Activated CD4-positive, alpha-beta memory T cell treated with anti-CD3 and anti-CD28 coated beads for 36 hours (primary cell): ENCODE data around the gene CNKSR3. TPM values are rescaled to one million over a fixed set of nuclear protein-coding genes. Genes with fewer than 3 reads are reported as not detected.

ENCODE experiments used
- CTCF ChIA-PET: fragments of 350-600 bp; sonication (Branson Sonifier 250); formaldehyde crosslinking; loops from one replicate; lab custom pipeline; 2021; ENCODE audit warnings: antibody characterized with exemption, inconsistent platforms; lab: Charles Lee
- POLR2A ChIA-PET: fragments of 350-600 bp; sonication (Branson Sonifier 250); formaldehyde crosslinking; loops from one replicate; lab custom pipeline; 2021; ENCODE audit warnings: antibody characterized with exemption; lab: Charles Lee
- DNase-seq: peaks from one replicate; pipeline ENCODE4 v3.0.0-alpha.2; 2020
- H3K27ac Mint-ChIP-seq: one replicate; pipeline ENCODE4 v1.8.0; 2021; ENCODE audit warnings: mixed read lengths
- H3K27me3 Mint-ChIP-seq: one replicate; pipeline ENCODE4 v1.8.0; 2021; ENCODE audit warnings: mixed read lengths
- H3K36me3 Mint-ChIP-seq: one replicate; pipeline ENCODE4 v1.8.0; 2021; ENCODE audit warnings: mixed read lengths
- H3K4me1 Mint-ChIP-seq: one replicate; pipeline ENCODE4 v1.8.0; 2021; ENCODE audit warnings: low read depth, mixed read lengths
- H3K4me3 Mint-ChIP-seq: one replicate; pipeline ENCODE4 v1.8.0; 2021; ENCODE audit warnings: mild to moderate bottlenecking, mixed read lengths
- H3K9me3 Mint-ChIP-seq: one replicate; pipeline ENCODE4 v1.8.0; 2021; ENCODE audit warnings: mixed read lengths
- intact Hi-C: fragments of 100-400 bp; cut with micrococcal nuclease; formaldehyde crosslinking; loops from one replicate; pipeline ENCODE4 v1.15.1; 2023
- total RNA-seq, 2 experiments: library from RNA; stranded (reverse); gene quantifications; one replicate each; pipeline ENCODE4 v1.2.3, GENCODE V29; 2021

Gene CNKSR3
- total RNA-seq, 2 experiments from 2014 or later, result 0.12 TPM

GRCh38 chr6:154466971-154467679, 43.4 kb downstream of the CNKSR3 start:
- no peak for DNase-seq
- no peaks in the 10 kb centered on the region for H3K27me3 Mint-ChIP-seq
- intact Hi-C loops, result no loop called here
- no peaks in the 10 kb centered on the region for H3K4me1 Mint-ChIP-seq
- H3K27ac Mint-ChIP-seq, result no peak overlapping the region
- POLR2A ChIA-PET, result no interaction called here
- peaks cover 6% of the 10 kb centered on the region for H3K9me3 Mint-ChIP-seq
- CTCF ChIA-PET, result no interaction called here
- H3K4me3 Mint-ChIP-seq, result no peak overlapping the region
- no peaks in the 10 kb centered on the region for H3K36me3 Mint-ChIP-seq

- CTCF ChIA-PET, result no interaction called here
- peaks cover 6% of the 10 kb centered on the region for H3K9me3 Mint-ChIP-seq
- no peak overlapping the region for H3K4me3 Mint-ChIP-seq
- H3K27me3 Mint-ChIP-seq, result no peaks in the 10 kb centered on the region
- intact Hi-C loops, result no loop called here
- H3K4me1 Mint-ChIP-seq, result no peaks in the 10 kb centered on the region
- no peaks in the 10 kb centered on the region for H3K36me3 Mint-ChIP-seq
- no peak overlapping the region for H3K27ac Mint-ChIP-seq
- POLR2A ChIA-PET, result no interaction called here
- no peak for DNase-seq
These were observed 44.3 kb downstream of the CNKSR3 start for GRCh38 chr6:154466139-154466538.

GRCh38 chr6:154463573-154464419, 46.7 kb downstream of the CNKSR3 start:
- Mint-ChIP-seq H3K4me3 (no peak overlapping the region), H3K27me3 (peaks cover 3% of the 10 kb centered on the region), H3K27ac (no peak overlapping the region), H3K9me3 (no peaks in the 10 kb centered on the region), H3K4me1 (peaks cover under 1% of the 10 kb centered on the region), H3K36me3 (no peaks in the 10 kb centered on the region)
- ChIA-PET POLR2A (no interaction called here), CTCF (no interaction called here)
- intact Hi-C loops, result no loop called here
- DNase-seq, result no peak

GRCh38 chr6:154462425-154462824, 48.1 kb downstream of the CNKSR3 start:
- no peak overlapping the region for H3K4me3 Mint-ChIP-seq
- POLR2A ChIA-PET, result no interaction called here
- peaks cover 6% of the 10 kb centered on the region for H3K4me1 Mint-ChIP-seq
- H3K9me3 Mint-ChIP-seq, result no peaks in the 10 kb centered on the region
- peaks cover 6% of the 10 kb centered on the region for H3K27me3 Mint-ChIP-seq
- CTCF ChIA-PET, result no interaction called here
- intact Hi-C loops, result no loop called here
- no peak for DNase-seq
- H3K36me3 Mint-ChIP-seq, result no peaks in the 10 kb centered on the region
- H3K27ac Mint-ChIP-seq, result no peak overlapping the region

DNA sequence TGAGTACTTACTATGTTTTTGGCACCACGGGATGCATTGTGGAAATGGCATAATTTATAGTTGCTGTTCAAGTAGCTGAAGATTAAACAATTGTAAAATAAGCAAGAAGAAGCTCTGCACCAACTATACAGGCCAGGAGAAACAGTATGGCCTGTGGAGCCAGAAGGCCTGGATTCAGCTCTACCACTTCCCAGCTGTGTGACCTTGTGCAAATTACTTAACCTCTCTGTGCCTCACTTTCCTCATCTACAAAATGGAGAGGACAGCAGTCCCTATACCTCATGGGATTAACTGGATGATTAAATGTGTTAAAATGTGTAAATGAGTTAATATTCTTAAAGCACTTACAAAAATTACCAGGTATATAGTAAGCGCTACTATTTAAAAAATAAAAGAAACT, 49.1 kb downstream of the CNKSR3 start:
- Mint-ChIP-seq H3K27ac (no peak overlapping the region), H3K27me3 (peaks cover 6% of the 10 kb centered on the region), H3K4me3 (no peak overlapping the region), H3K4me1 (peaks cover 6% of the 10 kb centered on the region), H3K9me3 (no peaks in the 10 kb centered on the region), H3K36me3 (no peaks in the 10 kb centered on the region)
- no peak for DNase-seq
- ChIA-PET POLR2A (no interaction called here), CTCF (no interaction called here)
- intact Hi-C loops, result no loop called here

- no peaks in the 10 kb centered on the region for H3K36me3 Mint-ChIP-seq
- CTCF ChIA-PET, result no interaction called here
- H3K27ac Mint-ChIP-seq, result no peak overlapping the region
- DNase-seq, result no peak
- no peak overlapping the region for H3K4me3 Mint-ChIP-seq
- intact Hi-C loops, result no loop called here
- peaks cover 6% of the 10 kb centered on the region for H3K27me3 Mint-ChIP-seq
- POLR2A ChIA-PET, result no interaction called here
- peaks cover 6% of the 10 kb centered on the region for H3K4me1 Mint-ChIP-seq
- no peaks in the 10 kb centered on the region for H3K9me3 Mint-ChIP-seq
These were observed 50.0 kb downstream of the CNKSR3 start for GRCh38 chr6:154460306-154461071.

DNA sequence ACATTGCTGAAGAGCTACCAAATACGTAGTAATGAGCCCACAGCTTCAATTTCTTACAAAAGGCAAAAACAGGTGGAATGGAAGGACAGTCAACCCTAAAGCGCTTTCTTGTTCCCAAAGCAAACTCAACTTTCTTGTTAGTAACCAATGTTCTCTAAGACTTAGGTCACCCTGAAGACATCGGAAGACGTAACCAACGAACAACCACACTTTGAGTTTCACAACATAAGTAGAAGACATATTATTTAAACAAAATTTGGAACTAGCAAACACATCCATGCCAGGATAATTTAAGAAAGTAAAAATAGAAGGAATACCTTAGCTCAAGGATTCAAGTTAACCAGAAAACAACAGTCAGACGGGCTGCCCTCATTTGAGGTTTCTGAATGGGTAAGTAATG, 51.0 kb downstream of the CNKSR3 start:
- Mint-ChIP-seq H3K4me1 (peaks cover 6% of the 10 kb centered on the region), H3K27ac (no peak overlapping the region), H3K9me3 (no peaks in the 10 kb centered on the region), H3K36me3 (no peaks in the 10 kb centered on the region), H3K27me3 (peaks cover 6% of the 10 kb centered on the region), H3K4me3 (no peak overlapping the region)
- POLR2A ChIA-PET, result no interaction called here
- DNase-seq, result no peak
- intact Hi-C loops, result no loop called here
- CTCF ChIA-PET, result interaction anchor here (0.6 kb wide), 1 partner anchor 180 kb away, joined by 3 read pairs; no protein-coding TSS in a partner anchor

DNA sequence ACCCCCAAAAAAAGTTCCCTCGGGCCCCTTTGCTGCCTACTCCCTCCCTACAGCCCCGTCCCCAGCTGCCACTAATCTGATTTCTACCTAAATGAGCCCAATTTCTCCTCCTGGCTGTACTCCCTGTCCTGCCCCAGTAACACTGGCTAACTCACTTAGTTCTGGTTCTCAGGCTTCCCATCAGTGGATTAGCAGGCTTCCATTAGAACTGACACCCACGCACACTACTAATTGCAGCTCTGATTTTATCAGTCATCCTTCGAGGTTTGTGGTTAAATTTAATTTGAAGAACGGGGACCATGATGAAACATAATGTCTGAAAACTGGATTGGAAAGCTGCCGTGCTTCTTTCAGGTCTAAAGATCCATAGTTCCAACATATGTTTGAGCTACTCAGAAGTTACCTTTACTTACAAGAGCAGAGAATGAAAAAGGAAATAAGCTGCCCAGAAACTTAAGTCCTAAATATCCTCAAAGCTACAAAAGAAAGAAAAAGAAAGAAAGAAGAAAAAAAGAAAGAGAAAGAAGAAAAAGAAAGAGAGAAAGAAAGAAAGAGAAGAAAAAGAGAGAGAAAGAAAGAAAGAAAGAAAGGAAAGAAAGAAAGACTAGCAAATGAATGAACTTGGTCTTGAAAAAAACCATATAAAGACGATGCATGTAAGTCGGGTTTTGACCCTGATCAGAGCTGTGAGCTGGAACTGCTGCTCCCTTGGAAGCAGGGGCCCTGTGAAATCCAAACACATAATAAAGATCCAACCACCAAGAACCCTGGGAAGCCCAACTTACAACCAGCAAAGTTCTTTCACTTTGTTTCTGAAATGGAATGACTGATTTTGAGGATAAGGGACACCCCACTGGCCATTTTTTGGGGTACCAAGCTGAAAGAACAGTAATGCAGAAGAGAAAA, 51.7 kb downstream of the CNKSR3 start:
- H3K36me3 Mint-ChIP-seq, result no peaks in the 10 kb centered on the region
- DNase-seq, result no peak
- H3K27ac Mint-ChIP-seq, result no peak overlapping the region
- POLR2A ChIA-PET, result no interaction called here
- peaks cover 6% of the 10 kb centered on the region for H3K27me3 Mint-ChIP-seq
- CTCF ChIA-PET, result interaction anchor here (0.6 kb wide), 2 partner anchors 47 to 180 kb away, joined by 3 read pairs; no protein-coding TSS in a partner anchor
- H3K4me1 Mint-ChIP-seq, result peaks cover 6% of the 10 kb centered on the region
- no peaks in the 10 kb centered on the region for H3K9me3 Mint-ChIP-seq
- H3K4me3 Mint-ChIP-seq, result no peak overlapping the region
- intact Hi-C loops, result no loop called here

DNA sequence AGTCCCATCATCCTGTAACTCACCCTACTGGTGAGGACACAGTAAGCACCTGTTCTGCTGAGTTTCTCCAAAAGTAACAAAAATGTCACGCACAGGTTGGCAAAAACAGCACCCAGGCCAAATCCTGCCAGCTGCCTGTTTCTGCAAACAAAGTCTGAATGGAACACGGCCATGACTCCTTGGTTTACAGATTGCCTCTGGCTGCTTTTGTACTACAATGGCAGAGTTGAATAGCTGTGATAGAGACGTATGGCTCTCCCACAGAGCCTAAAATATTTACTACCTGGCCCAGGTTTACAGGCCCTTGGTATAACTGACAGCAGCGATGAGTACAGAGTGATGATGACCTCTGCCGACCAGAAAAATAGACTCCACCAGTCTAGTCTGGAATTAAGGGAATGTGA, 52.6 kb downstream of the CNKSR3 start:
- ChIA-PET POLR2A (no interaction called here), CTCF (no interaction called here)
- Mint-ChIP-seq H3K27ac (no peak overlapping the region), H3K4me1 (peaks cover 6% of the 10 kb centered on the region), H3K27me3 (peaks cover 6% of the 10 kb centered on the region), H3K4me3 (no peak overlapping the region), H3K9me3 (no peaks in the 10 kb centered on the region), H3K36me3 (no peaks in the 10 kb centered on the region)
- no peak for DNase-seq
- intact Hi-C loops, result no loop called here

DNA sequence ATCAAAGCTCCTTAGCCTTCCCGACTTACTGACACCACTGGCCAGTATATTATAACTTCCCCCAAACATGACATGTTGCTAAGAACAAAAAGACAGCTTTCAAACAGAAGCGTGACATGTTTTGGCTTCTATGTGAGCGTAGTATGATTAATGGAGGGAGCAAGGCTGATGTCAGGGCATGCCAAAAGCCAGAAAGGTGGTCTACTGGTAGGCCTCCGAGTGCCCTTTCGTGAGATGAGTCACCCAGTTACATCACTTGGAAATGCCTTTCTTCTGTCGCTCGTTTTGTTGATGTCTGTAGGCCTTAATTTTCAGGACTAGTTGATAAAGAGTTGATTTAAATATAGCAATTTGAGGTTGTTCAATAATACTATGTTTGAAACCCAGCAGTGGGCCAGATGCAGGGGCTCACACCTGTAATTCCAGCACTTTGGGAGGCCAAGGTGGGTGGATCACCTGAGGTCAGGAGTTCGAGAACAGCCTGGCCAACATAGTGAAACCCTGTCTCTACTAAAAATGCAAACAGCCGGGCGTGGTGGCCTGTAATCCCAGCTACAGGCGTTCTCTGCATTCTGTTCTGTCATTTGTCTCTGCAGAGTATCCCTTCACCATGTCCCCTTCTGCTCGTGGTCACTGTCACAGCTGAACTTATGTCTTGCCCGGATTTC, 53.3 kb downstream of the CNKSR3 start:
- POLR2A ChIA-PET, result no interaction called here
- H3K4me1 Mint-ChIP-seq, result peaks cover 6% of the 10 kb centered on the region
- no peak for DNase-seq
- CTCF ChIA-PET, result no interaction called here
- intact Hi-C loops, result no loop called here
- peaks cover 6% of the 10 kb centered on the region for H3K27me3 Mint-ChIP-seq
- no peak overlapping the region for H3K27ac Mint-ChIP-seq
- H3K9me3 Mint-ChIP-seq, result no peaks in the 10 kb centered on the region
- no peak overlapping the region for H3K4me3 Mint-ChIP-seq
- no peaks in the 10 kb centered on the region for H3K36me3 Mint-ChIP-seq

DNA sequence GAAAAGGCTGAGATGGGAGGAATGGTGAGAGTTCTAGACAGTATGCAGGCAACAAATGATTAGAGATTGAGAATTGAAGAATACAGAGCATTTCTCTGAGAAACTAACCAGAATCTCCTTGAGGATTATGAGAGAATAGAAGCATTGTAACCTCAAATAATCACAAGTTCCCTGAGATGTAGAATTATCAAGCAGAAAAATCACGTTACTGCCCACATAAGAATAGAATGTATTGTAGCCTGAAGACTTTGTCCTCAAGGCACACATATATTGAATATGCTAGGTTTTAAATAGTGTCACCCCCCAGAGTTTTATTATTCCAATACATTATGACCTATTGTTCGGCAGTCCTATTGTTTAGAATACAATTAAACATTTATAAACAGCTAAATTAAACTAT, 57.2 kb downstream of the CNKSR3 start:
- POLR2A ChIA-PET, result no interaction called here
- Mint-ChIP-seq H3K27me3 (peaks cover 3% of the 10 kb centered on the region), H3K9me3 (no peaks in the 10 kb centered on the region), H3K4me3 (no peak overlapping the region), H3K27ac (no peak overlapping the region), H3K4me1 (peaks cover under 1% of the 10 kb centered on the region), H3K36me3 (no peaks in the 10 kb centered on the region)
- no peak for DNase-seq
- CTCF ChIA-PET, result no interaction called here
- intact Hi-C loops, result no loop called here
